ENCODE results near the gene STAP2.

Gene STAP2

DNA sequence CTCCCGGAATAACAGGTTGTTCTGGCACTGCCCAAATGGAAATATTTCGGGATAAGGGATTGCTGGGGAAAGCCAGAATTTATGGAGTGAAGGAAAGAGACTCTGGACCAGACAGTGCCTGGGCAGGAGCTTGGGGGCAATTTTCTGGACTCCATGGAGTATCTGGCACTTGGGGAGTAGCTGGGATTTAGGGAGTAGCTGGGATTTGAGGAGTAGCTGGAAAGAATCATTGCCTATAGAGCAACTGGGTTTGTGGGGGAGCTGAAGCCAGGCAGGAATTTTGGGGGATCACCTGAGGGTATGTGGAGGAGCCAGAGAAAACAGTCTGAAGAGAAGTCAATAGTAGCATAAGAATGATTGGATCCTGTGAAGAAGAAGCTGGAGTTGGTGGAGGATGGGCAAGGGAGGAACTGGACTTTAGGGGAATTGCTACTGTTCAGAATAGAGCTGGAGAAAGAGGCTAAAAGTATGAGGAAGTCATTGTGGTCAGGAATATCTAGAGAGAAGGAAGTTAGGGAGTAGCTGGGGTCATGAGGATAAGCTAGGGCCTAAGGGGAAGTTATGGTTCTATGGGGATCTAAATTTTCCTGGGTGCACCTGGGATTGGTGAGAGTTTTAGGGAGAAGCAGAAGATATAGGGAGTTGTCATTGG, 19.4 kb downstream of the STAP2 start:
- no peak for TF ChIP-seq ZNF274 (IDR thresholded peaks at IDR 0.05; ENCODE audit: low read depth, low read length)
- H3K4me3 ChIP-seq (ENCODE audit: low read length): no peak overlapping the region

DNA sequence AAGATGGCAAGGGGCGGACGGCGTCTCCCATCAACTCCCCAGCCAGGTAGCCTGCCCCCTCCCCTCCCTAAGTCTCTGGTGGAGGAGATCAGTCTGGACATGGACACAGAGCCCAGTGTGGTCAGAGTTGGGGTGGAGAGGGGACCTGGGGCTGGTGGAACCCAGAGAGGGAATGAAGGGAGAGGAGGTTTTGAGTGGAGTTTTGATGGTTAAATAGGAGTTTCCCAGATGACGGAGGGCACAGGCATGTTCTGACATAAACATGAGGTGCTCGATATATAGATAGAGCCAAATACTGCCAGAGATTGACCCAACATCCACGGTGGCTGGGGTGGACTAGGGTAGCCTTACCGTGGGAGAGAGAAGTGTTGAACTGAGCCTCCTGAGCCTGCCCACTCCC, 20.2 kb downstream of the STAP2 start:
- no peak for TF ChIP-seq ZNF274 (IDR thresholded peaks at IDR 0.05; ENCODE audit: low read depth, low read length)

DNA sequence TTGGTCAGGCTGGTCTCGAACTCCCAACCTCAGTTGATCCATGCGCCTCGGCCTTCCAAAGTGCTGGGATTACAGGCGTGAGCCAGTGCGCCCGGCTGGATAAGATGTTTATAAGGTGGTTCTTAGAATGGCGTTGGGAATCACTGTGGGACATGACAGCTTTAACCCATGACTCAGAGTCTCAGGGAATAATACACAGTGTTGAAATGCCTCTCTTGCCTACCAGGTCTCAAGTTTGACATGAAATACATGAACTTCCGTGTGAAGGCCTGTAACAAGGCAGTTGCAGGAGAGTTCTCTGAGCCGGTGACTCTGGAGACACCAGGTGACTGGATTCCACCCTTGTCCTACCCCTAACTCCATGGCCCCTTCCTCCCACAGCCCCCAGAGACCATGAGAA, 21.7 kb downstream of the STAP2 start:
- no peak overlapping the region for H3K4me3 ChIP-seq (ENCODE audit: low read length)
- TF ChIP-seq ZNF274 (IDR thresholded peaks at IDR 0.05; ENCODE audit: low read depth, low read length): no peak

More for the DNA sequence above, 20.2 kb downstream of the STAP2 start:
- H3K4me3 ChIP-seq (ENCODE audit: low read length): no peak overlapping the region

DNA sequence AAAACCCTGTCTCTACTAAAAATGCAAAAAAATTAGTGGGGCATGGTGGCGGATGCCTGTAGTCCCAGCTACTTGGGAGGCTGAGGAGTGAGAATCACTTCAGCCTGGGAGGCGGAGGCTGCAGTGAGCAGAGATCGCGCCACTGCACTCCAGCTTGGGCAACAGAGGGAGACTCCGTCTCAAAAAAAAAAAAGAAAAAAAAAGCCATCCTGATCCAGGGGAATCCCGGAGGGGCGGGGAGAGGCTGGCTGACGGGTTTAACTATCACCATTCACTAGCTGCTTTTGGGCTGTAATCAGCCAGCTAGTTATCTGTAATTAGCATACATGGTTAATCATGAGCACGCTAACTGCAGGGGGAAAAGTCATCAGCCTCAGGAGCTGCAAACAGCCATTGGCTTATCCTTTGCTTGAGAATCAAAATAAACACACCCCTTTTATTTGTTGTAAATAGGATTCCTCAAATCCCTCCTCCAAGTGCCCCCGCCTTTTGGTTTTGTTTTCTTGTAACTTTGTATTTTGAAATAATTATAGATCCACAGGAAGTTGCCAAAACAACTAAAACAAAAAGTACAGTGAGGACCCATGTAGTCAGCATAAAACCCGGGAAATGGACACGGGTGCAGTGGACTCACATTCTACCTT, 24.7 kb downstream of the STAP2 start:
- TF ChIP-seq ZNF274 (IDR thresholded peaks at IDR 0.05; ENCODE audit: low read depth, low read length): no peak
- no peak overlapping the region for H3K4me3 ChIP-seq (ENCODE audit: low read length)

GRCh38 chr19:4310247-4311121, 28.1 kb downstream of the STAP2 start:
- TF ChIP-seq ZNF274 (IDR thresholded peaks at IDR 0.05; ENCODE audit: low read depth, low read length): no peak
- no peak overlapping the region for H3K4me3 ChIP-seq (ENCODE audit: low read length)

- no peak overlapping the region for H3K4me3 ChIP-seq (ENCODE audit: low read length)
- no peak for TF ChIP-seq ZNF274 (IDR thresholded peaks at IDR 0.05; ENCODE audit: low read depth, low read length)
These were observed 33.0 kb downstream of the STAP2 start for GRCh38 chr19:4305659-4306058.

DNA sequence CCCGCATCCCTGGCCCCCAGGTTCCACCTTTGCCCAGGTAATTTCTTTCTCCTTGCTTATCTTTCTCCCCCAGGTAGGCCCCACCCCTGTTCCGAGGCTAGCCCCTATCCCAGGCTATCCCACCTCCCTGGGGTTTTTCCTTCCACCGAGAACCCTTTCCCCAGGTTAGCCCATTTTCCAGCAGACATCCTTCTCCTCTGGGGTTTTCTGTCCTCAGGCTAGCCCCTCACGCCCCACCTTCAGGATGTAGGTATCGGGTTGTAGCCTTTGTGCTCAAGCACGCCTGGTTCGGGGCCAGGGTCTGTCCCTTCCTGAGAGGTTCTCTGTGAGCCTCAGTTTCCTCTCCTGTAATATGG, 33.4 kb downstream of the STAP2 start:
- no peak overlapping the region for H3K4me3 ChIP-seq (ENCODE audit: low read length)
- no peak for TF ChIP-seq ZNF274 (IDR thresholded peaks at IDR 0.05; ENCODE audit: low read depth, low read length)

DNA sequence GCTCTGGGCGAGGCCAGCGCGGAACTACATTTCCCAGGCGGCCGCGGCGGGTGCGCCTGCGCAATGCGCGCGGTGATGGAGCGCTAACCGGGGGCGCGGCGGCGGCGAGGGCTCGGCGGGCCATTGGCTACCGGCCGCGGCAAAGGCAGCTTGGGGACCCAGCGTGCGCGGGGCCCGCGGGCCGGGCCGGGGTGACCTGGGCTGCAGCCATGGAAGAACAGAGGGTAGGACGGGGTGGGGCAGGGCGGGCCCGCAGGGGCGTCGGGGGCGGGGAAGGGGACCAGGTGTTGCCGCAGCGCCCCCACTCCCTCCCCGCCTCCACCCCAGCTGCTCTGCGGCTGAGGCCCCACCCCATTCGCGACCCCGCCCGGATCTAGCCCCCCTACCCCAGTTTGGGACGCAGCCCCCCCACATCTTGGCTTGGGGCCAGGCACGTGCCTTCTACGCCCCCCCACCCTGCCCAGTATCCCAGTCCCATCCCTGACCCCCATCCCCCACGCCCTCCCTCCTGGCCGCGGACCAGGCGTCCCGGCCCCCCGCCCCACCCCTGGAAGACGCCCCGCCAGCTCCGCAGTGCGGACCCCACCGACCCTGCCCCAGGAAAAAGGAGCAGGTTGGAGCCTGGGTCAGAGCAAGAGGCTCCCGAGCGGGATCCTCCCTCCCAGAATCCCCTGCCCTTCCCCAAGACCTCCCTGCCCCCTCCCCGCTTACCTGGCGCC, 33.9 kb downstream of the STAP2 start, which contains the start of gene FSD1:
FSD1 (plus strand) TSS at position 61 of the 719 bp plus-strand sequence; CDS start at position 210, 149 bp downstream.
- no peak within 1 kb of the TSS for H3K4me3 ChIP-seq (ENCODE audit: low read length)
- TF ChIP-seq ZNF274 (IDR thresholded peaks at IDR 0.05; ENCODE audit: low read depth, low read length): no peak

DNA sequence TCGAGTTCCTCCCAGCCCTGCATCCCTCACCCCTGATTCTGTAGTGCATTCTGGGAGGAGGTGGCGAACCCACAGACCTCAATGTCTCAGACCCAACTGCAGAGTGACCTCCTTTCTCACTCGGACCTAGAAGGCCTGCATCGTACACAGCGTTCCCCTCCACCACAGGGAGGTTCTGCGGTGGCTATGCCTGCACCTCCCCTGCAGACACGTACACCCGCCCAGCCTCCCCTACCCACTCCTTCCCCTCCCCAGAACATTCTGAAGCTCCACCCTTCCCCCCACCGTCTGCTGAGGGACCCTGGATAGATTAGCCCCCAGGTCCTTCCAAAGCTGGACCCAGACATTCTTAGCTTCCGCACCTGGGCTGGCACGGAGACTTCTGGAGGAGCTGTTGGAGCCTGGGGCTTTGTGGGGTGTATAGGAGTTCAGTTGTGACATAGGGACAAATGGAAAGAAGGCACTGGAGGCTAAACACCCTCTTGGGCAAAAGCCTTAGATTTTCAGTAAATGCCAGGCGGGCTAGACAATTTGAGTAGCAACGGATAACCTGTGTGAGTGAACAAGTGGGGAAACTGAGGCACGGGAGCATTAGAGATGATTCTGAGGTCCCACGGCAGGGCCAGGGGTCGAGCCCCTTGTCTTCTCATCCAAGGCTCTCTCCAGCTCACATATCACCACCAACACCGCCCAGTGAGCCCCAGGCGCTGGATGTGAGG, 34.6 kb downstream of the STAP2 start:
- no peak overlapping the region for H3K4me3 ChIP-seq (ENCODE audit: low read length)
- no peak for TF ChIP-seq ZNF274 (IDR thresholded peaks at IDR 0.05; ENCODE audit: low read depth, low read length)

DNA sequence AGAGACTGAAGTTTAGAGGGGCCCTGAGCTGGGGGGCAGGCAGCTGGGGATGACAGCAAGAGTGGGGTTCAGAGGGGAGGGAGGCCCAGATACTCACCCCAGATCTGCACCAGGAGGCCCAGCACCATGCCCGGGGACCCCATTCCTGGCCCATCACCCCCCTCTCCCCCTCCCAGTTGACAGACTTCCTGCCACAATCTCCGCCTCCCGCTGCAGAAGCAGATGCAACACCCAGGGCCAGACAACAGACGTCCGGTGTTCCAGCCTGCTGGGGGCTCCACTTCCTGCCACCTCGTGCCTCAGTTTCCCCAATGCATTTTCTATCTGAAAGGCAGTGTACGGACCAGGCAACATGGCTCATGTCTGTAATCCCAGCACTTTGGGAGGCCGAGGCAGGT, 36.4 kb downstream of the STAP2 start, which contains the start of gene TMIGD2:
TMIGD2 (minus strand) TSS at position 147 of the 398 bp plus-strand sequence; CDS start at position 143, 4 bp downstream.
- H3K4me3 ChIP-seq (ENCODE audit: low read length): no peak within 1 kb of the TSS
- no peak for TF ChIP-seq ZNF274 (IDR thresholded peaks at IDR 0.05; ENCODE audit: low read depth, low read length)

- no peak for TF ChIP-seq ZNF274 (IDR thresholded peaks at IDR 0.05; ENCODE audit: low read depth, low read length)
- no peak overlapping the region for H3K4me3 ChIP-seq (ENCODE audit: low read length)
These were observed 36.9 kb downstream of the STAP2 start for GRCh38 chr19:4301590-4302242.

GRCh38 chr19:4300589-4300988, 38.0 kb downstream of the STAP2 start:
- no peak for TF ChIP-seq ZNF274 (IDR thresholded peaks at IDR 0.05; ENCODE audit: low read depth, low read length)

More at GRCh38 chr19:4300589-4300988, 38.0 kb downstream of the STAP2 start:
- H3K4me3 ChIP-seq (ENCODE audit: low read length): no peak overlapping the region

Data from GM08714 (cell line).